HG02571 (cell line): ENCODE results near the gene VSX1.

ENCODE experiments used
- ATAC-seq: cut with Tn5 transposase; IDR thresholded peaks from one replicate; pipeline ENCODE4 v1.9.1; 2021; ENCODE audit warnings: mild to moderate bottlenecking, moderate library complexity; ENCODE audit not compliant: unreplicated experiment

The VSX1 gene

DNA sequence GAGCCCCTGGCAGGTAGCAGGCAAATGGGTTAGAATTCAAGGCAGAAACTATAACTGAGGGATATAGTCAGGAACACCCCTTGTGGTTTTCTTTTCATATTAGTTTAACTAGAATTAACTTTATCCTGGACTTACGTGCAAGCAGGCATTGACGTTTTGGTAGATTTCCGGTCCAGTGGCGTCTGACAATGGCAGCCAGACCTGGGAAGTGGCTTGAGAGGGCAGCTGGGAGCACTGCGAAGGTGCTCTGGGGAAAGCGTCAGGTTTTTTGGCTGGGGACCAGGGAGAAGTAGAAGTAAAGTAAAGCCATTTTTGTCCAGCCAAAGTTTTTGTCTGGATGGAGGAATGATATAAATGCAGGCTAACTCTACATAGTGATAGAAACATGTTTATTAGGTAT lies 15.6 kb downstream of the VSX1 start:
- ATAC-seq = no peak

DNA sequence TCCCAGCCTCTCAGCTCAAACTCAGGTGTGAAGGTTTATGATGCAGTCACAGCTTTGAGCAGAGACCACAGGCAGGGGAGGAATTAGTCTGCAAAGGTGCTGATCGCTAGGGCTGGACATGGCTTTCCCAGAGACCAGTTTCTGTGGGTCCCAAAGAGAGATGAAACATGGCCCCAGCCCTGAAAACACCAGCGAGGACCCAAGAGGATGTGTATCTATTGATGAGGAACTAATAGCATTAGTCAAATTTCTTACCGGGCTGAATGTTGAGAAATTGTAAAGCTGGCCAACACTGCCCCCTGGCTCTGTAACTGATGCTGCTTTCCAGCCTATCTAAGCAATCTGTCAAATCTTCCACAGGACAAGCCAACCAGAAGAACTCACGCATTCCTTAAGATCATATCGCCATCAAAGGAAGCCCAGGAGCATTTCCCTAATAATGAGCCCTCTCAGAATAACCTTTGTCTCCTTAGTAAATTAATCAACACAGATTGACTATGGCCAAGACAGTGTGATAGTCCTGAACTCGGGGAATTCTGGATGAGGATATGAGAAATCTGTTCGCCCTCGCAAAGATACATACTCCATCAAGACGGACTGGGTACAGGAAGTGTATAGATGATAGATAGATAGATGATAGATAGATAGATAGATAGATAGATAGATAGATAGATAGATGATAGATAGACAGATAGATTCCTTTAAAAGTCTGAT lies 16.2 kb downstream of the VSX1 start:
- peak; percentile 70 for ATAC-seq

- no peak for ATAC-seq
Observed at GRCh38 chr20:25065072-25065624, 16.8 kb downstream of the VSX1 start.

DNA sequence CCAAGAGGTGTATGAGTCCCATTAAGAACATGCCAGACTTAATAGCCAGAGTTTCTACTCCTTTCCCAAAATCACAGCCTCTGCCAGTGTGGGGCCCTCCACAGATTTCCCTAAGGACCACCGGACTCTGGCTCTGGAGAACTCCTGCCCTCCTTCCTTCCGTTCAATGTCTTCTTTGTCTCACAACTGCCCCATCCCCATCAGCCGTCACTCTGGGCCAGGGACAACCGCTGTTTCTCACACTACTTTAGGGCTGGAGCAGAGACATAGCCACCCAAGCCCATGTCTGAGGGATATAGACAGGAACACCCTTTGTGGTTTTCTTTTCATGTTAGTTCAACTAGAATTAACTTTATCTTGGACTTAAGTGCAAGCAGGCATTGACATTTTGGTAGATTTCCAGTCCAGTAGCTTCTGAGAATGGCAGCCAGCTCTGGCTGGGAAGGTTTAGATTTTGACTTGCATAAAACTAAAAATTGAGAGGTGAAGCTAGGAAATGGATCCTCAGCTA lies 17.3 kb downstream of the VSX1 start:
- no peak for ATAC-seq

GRCh38 chr20:25063981-25064380 lies 18.0 kb downstream of the VSX1 start:
- no peak for ATAC-seq

DNA sequence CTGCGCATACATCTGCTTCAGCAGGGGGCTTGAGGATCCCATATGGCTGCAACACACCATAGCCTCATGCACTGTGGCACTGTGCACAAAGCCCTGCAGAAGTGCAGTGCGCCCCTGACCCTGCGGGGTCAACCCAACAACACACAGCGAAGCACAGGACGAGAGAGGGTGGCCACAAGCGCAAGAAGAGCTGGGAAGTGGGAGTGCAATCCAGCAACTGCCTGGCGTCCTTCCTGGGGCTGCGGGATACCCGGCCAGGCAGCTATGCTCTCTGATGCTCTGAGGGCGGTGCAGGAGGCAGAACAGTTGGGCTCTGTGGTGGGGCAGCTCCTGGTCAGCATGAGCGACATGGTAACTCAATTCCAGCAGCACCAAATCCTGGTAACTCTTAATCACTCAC lies 18.4 kb downstream of the VSX1 start:
- no peak for ATAC-seq

GRCh38 chr20:25062841-25063240 lies 19.1 kb downstream of the VSX1 start:
- ATAC-seq = no peak

DNA sequence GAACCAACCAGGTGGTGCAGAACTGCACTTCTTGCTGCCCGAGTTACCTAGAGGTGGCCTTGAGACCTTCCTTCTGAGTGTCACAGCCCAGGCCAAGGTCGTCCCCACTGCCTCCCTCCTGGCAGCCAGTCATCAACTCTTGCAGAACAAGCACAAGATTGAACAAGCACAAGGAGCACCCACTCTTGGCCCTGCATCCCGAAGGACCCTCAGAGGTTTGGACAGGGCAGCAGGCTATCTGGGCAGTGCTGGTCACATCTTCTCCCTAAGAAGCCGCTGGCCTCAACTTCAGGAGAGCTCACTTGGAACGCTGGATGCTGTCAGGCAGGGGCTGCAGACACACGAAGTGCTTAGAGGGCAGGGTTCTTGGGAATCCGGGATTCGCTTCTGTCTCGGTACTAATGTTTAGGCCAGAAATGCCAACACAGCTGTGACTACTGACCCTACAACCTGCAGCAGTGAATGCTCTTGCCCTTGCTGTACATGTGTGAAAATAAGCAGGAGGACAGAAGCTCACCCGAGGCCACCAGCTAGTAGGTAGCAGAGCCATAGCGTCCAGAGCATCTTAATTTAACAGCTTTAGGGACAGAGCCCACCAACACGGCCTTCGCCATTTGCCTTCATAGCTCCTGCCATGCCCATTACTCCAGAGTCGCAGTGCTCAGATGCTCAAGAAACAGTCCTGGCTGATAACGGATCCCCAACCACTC lies 20.0 kb downstream of the VSX1 start:
- ATAC-seq = no peak

- ATAC-seq = no peak
Observed at GRCh38 chr20:25061103-25061799, 20.7 kb downstream of the VSX1 start.

DNA sequence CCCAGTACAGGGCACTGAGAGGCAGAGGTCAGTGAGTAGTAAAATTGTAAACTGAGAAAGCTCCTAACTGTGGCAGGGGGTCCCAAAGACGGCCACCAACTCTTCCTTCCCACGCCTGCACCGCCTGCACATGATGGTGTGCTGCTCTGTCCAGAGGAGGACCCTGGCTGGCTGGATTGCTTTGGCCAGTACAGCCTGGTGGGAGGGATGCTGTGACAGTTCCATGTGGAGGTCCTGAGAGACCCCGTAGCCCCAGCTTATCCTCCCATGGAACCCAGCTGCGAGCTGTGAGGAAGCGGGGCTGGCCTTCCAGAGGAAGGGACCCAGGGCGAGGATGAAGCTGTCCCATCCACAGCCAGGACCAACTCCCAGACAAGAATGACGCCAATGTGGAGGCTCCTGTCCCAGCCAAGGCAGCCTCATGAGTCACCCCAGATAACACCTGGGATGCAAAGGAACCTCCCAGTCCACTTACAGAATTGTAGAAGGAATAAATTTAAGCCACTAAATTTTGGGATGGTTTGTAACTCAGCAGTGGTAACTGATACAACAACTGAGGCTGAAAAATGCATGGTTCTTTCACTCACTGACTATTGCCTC lies 22.0 kb downstream of the VSX1 start:
- ATAC-seq = no peak

DNA sequence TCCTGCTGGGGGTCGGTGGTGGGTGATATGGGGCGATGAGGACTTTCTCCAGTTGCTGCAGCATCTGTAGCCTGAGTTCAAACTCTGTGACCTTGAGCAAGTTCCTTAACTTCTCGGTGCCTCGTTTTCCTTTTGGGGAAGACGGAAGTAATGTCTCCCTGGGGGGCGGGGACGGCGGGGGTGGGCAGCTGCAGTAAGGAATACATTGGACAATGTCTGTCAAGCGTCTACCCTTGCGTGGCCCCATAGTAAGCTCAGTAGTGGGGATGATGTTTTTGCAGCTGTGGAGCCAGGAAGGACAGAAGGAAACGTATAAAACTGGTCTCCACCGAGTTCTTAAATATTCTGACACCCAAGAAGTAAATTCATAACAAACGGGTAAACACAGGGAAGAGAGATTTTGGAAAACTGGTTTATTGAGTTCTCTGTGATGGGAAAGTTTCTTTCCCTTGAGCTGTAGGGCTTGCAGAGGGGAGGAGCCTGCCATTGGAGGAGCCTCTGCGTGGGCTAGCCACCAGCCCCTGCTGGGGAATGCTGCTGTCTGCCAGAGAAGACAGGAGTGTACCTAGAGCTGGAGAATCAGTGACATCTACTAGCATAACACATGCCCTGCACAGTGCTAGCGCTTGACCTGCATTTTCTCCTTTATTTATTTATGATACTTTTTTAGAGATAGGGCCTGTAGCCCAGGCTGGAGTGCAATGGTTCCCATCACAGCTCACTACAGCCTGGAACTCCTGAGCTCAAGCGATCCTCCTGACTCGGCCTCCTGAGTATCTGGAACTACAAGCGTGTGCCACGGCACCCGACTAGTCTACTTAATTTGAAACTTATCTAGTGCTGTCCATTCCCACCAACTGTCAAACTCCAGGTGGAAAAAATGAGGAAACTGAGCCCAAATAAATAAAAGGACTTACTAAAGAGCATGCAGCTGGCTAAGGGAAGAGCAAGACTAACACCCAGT lies 22.8 kb downstream of the VSX1 start:
- ATAC-seq = no peak

DNA sequence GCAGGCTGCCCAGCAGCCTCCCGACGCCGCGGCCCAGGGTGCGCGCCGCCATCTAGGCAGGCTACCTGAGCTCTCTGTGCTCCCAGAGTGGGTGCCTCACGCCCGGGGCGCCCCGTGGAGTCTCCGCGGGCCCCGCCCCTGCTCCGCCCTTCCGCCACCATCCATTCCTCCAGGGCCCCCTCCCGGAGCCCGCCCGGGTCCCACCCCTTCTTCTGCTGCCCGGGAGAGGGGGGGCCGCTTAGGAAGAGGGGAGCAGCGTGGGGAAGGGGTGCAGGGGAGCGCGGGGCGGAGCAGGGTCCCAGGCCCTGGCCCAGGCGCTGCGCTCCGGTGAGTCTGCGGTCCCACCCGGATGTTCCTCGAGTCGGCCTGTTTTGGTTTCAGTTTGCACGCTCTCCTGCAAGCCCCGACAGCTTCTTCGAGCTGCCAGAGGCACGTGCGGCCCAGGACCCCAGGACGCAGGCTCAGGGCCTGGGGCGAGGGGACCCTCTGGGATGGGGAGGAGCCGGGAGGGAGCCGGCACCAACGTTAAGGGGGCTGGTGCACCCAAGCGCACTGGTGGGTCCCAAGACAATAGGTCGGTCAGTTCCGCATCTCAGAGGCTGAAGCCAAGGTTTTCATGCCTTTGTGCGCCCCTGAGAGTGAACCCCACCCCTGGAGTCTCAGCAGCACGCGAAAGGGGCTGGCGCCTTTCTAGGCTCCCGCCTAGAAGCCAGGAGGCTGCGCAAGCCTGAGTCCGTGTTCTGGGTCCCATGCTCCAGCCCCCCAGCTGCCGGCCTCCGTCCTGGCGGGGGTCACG lies 23.7 kb downstream of the VSX1 start, which contains the start of gene ACSS1:
TSS of gene ACSS1 (minus strand) at position 89 of the 796 bp plus-strand sequence. CDS start at position 52, 37 bp downstream.
- peak; percentile 56 for ATAC-seq

- ATAC-seq = peak; percentile 46
Observed at GRCh38 chr20:25057234-25058050, 24.5 kb downstream of the VSX1 start.

- no peak for ATAC-seq
Observed at GRCh38 chr20:25056690-25057233, 25.2 kb downstream of the VSX1 start.

GRCh38 chr20:25055711-25056495 lies 26.0 kb downstream of the VSX1 start:
- no peak for ATAC-seq

GRCh38 chr20:25054995-25055629 lies 26.8 kb downstream of the VSX1 start:
- no peak for ATAC-seq
